MCF 10A (cell line): Measurements from ENCODE around the gene SEPHS1. TPM values are rescaled to one million over a fixed set of nuclear protein-coding genes. Genes with fewer than 3 reads are reported as not detected.
A peak's percentile ranks its signal among the peaks of the same experiment; 100 is the strongest.

ENCODE experiments used
- BruUV-seq: library from RNA; stranded (reverse); fragments of 400-500 nt; replicated peaks from 2 replicates; lab custom pipeline; 2021; lab: Mats Ljungman, UMichigan
- CTCF ChIA-PET: fragments of 300-600 bp; sonication (Branson Sonifier 250); formaldehyde crosslinking; extraction: SDS; loops from one replicate; lab custom pipeline; 2021; ENCODE audit warnings: antibody characterized with exemption, inconsistent platforms; lab: Yijun Ruan, JAX
- POLR2A ChIA-PET: fragments of 300-600, 350-650 bp; sonication (Branson Sonifier 250); formaldehyde crosslinking; extraction: SDS; loops from one replicate; lab custom pipeline; 2020; ENCODE audit warnings: antibody characterized with exemption, inconsistent platforms; lab: Yijun Ruan, JAX
- DNase-seq: peaks from one replicate; pipeline ENCODE4 v3.0.0-alpha.2; 2018; ENCODE audit not compliant: unreplicated experiment
- H3K27ac Mint-ChIP-seq: one replicate; pipeline ENCODE4 v1.8.0; 2022; ENCODE audit warnings: mild to moderate bottlenecking, low read depth, mixed read lengths; ENCODE audit not compliant: unreplicated experiment
- H3K27me3 Mint-ChIP-seq: one replicate; pipeline ENCODE4 v1.8.0; 2022; ENCODE audit warnings: mixed read lengths; ENCODE audit not compliant: insufficient read depth, unreplicated experiment
- H3K36me3 Mint-ChIP-seq: one replicate; pipeline ENCODE4 v1.8.0; 2022; ENCODE audit warnings: mild to moderate bottlenecking, moderate library complexity, mixed read lengths; ENCODE audit not compliant: insufficient read depth, unreplicated experiment
- H3K4me1 Mint-ChIP-seq: one replicate; pipeline ENCODE4 v1.8.0; 2022; ENCODE audit warnings: mixed read lengths; ENCODE audit not compliant: insufficient read depth, unreplicated experiment
- H3K4me3 Mint-ChIP-seq: one replicate; pipeline ENCODE4 v1.8.0; 2022; ENCODE audit warnings: mild to moderate bottlenecking, moderate library complexity, mixed read lengths; ENCODE audit not compliant: unreplicated experiment
- H3K9me3 Mint-ChIP-seq: one replicate; pipeline ENCODE4 v1.8.0; 2022; ENCODE audit warnings: mixed read lengths; ENCODE audit not compliant: unreplicated experiment
- intact Hi-C: fragments of 100-400 bp; cut with micrococcal nuclease; formaldehyde crosslinking; loops from 2 replicates; pipeline ENCODE4 v1.14.1; 2022
- total RNA-seq: library from RNA; stranded (reverse); gene quantifications from 2 replicates; pipeline ENCODE4 v1.2.3, GENCODE V29; 2022
- TF ChIP-seq, protein P1 (sequence below): fragments of 200-600 bp; IDR thresholded peaks from one replicate; pipeline ENCODE4 v1.8.0; 2022; ENCODE audit warnings: antibody characterized with exemption, mild to moderate bottlenecking; ENCODE audit not compliant: unreplicated experiment

Gene SEPHS1
- total RNA-seq, 1 experiment from 2014 or later = 60.8 TPM

DNA sequence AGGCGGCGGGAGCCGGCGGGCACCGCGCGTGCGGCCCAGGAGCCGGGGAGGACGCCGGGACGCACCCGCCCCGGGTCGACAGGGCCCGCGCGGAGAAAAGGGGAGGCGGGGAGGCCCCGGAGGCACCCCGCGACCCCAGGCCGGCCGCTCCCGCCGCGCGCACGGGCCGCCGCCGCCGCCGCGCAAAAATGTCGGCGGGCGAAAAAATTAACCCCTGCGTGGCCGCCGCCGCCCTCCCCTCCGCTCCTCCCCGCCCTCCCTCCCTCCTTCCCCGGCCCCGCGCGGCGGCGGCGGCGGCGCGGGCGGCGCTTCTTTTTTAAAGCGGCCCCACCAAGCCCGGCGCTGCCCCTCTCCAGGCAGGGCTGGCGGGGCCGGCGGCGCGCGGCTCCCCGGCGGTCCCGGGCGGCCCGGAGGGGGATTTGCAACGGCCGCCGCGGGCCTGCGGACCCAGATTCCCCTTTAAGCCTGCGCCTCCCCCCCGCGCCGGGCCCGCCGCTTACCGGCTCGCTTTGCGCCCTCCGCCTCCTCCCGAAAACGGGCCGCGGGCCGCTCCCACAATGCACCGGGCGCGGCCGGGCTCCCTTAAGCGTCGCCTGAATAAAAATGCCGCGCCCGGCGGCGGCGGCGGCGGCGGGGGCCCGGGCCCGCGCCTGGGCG, 465 bp downstream of the SEPHS1 start:
- H3K27me3 Mint-ChIP-seq = peaks cover 6% of the 10 kb centered on the region
- intact Hi-C loops = loop anchor here (2.0 to 5.0 kb wide), 2 partner anchors 35 to 45 kb away; partner anchors contain the start of gene PHYH

DNA sequence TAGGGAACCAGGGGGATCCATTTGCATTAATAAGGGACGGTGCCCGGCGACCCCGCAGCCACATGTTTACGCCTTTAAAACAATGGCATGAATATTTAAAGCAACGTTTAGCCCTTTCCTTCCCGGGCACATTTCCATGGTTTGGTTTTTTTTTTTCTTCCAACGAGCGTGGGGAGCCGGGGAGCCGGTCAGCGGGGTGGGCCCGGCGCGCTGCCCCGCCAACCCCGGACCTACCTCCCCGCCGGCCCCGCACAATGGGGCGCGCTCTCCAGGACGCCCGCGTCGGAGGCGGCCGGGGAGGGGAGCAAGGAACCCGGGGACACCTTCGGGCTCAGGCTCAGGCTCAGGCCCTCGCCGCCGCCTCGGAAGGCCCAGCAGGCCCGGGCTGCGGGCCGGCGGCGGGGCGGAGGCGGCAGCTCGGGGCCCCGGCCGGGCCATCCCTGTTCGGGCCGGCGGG, 1.0 kb downstream of the SEPHS1 start:
- intact Hi-C loops = loop anchor here (5.0 kb wide), 1 partner anchor 45 kb away; the partner anchor contains the start of gene PHYH
- peaks cover 13% of the 10 kb centered on the region for H3K4me1 Mint-ChIP-seq
- H3K36me3 Mint-ChIP-seq = peaks cover 22% of the 10 kb centered on the region
- TF ChIP-seq, protein P1, sequence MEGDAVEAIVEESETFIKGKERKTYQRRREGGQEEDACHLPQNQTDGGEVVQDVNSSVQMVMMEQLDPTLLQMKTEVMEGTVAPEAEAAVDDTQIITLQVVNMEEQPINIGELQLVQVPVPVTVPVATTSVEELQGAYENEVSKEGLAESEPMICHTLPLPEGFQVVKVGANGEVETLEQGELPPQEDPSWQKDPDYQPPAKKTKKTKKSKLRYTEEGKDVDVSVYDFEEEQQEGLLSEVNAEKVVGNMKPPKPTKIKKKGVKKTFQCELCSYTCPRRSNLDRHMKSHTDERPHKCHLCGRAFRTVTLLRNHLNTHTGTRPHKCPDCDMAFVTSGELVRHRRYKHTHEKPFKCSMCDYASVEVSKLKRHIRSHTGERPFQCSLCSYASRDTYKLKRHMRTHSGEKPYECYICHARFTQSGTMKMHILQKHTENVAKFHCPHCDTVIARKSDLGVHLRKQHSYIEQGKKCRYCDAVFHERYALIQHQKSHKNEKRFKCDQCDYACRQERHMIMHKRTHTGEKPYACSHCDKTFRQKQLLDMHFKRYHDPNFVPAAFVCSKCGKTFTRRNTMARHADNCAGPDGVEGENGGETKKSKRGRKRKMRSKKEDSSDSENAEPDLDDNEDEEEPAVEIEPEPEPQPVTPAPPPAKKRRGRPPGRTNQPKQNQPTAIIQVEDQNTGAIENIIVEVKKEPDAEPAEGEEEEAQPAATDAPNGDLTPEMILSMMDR = no peak
- ChIA-PET CTCF (no interaction called here), POLR2A (interaction anchor here (0.7 to 1.0 kb wide), 3 partner anchors 240 to 304 kb away, joined by 3 read pairs; partner anchors contain the start of gene PRPF18)
- H3K4me3 Mint-ChIP-seq = peak overlapping the region; percentile 86
- peak overlapping the region; percentile 83 for H3K27ac Mint-ChIP-seq
- peak; percentile 20 for DNase-seq
- H3K9me3 Mint-ChIP-seq = no peaks in the 10 kb centered on the region
- peaks cover under 1% of the 10 kb centered on the region for H3K27me3 Mint-ChIP-seq
- no TSS peak for BruUV-seq

More for the DNA sequence above, 465 bp downstream of the SEPHS1 start:
- peaks cover 13% of the 10 kb centered on the region for H3K4me1 Mint-ChIP-seq
- TF ChIP-seq, protein P1 = no peak
- H3K27ac Mint-ChIP-seq = peak overlapping the region; percentile 70
- peaks cover 22% of the 10 kb centered on the region for H3K36me3 Mint-ChIP-seq
- CTCF ChIA-PET = no interaction called here
- peak; percentile 79 for DNase-seq
- H3K4me3 Mint-ChIP-seq = peak overlapping the region; percentile 86
- POLR2A ChIA-PET = interaction anchor here (0.7 to 1.0 kb wide), 3 partner anchors 239 to 304 kb away, joined by 3 read pairs; partner anchors contain the start of gene PRPF18
- BruUV-seq = no TSS peak
- no peaks in the 10 kb centered on the region for H3K9me3 Mint-ChIP-seq

DNA sequence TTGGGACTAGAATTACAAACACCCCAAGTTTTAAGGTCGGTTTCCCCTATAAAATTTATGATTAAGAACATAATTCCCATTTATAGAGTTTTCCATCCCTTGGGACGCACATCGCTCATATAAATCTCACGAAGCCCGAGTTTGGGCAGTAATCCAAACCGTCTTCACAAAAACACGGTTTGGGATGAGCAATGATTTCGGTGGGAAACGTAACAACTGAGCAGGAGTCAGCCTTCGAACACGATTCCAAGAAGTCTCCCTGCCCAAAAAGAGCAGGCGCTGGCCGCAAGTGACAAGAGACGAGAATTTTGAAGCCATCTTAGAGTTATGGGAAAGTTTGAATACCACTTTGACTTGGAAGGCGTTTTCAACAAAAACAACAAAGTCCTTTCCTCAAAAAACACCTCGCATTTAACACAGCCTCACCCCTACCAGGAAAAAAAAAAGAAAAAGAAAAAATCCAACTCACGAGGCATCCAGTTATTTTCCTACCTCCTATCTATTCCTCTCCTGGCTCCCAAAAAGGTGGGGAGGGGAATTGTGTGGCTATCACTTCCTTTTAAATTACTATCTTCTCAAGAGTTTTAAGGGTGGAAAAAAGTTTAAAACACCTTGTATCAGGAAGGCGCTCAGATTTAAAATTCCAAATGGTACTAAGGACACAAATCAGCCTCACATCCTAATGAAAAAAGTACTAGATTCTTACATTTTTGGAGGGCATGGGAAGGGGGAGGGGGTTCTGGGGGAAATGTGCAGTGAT, 1.6 kb downstream of the SEPHS1 start:
- Mint-ChIP-seq H3K27ac (peak overlapping the region; percentile 83), H3K4me3 (peak overlapping the region; percentile 86), H3K27me3 (no peaks in the 10 kb centered on the region), H3K36me3 (peaks cover 27% of the 10 kb centered on the region), H3K4me1 (peaks cover 13% of the 10 kb centered on the region), H3K9me3 (no peaks in the 10 kb centered on the region)
- POLR2A ChIA-PET = interaction anchor here (0.7 to 1.0 kb wide), 2 partner anchors 241 to 246 kb away, joined by 3 read pairs; partner anchors contain the start of gene PRPF18
- TF ChIP-seq, protein P1 = no peak
- TSS peak; percentile 66 for BruUV-seq
- intact Hi-C loops = loop anchor here (5.0 kb wide), 1 partner anchor 44 kb away; the partner anchor contains the start of gene PHYH
- DNase-seq = peak; percentile 63
- CTCF ChIA-PET = no interaction called here
